NB4 (cell line): ENCODE results near the gene ATF7IP2.

Source experiments
- CTCF ChIP-seq: IDR thresholded peaks from one replicate; pipeline ENCODE4 v1.5.1; 2012; ENCODE audit warnings: low read depth, low read length
- MAX ChIP-seq: IDR thresholded peaks from 2 replicates; pipeline ENCODE4 v1.6.1; 2011; ENCODE audit warnings: low read depth, low read length
- MYC ChIP-seq: IDR thresholded peaks from 2 replicates; pipeline ENCODE4 v1.6.1; 2011; ENCODE audit warnings: low read depth, low read length
- POLR2A ChIP-seq: IDR thresholded peaks from 2 replicates; pipeline ENCODE4 v1.6.1; 2011; ENCODE audit warnings: mild to moderate bottlenecking; ENCODE audit not compliant: insufficient read length; ENCODE audit errors: extremely low read depth

- TF ChIP-seq CTCF (no peak), MAX (no peak), POLR2A (no peak), MYC (no peak)
Observed at GRCh38 chr16:10367616-10368188, 18.2 kb upstream of the ATF7IP2 start.
